GM12875 (cell line): Measurements from ENCODE around the gene OVOL1.

Source experiments
- H3K4me3 ChIP-seq: one replicate; pipeline ENCODE4 v1.5.1; 2011; ENCODE audit warnings: low read depth, low read length, control low read depth
- TF ChIP-seq, protein P1 (sequence below): IDR thresholded peaks from 2 replicates; pipeline ENCODE4 v1.5.1; 2011; ENCODE audit warnings: low read depth, mild to moderate bottlenecking, control low read depth, inconsistent platforms, low read length, moderate library complexity, borderline replicate concordance; ENCODE audit not compliant: insufficient read depth

The OVOL1 gene

DNA sequence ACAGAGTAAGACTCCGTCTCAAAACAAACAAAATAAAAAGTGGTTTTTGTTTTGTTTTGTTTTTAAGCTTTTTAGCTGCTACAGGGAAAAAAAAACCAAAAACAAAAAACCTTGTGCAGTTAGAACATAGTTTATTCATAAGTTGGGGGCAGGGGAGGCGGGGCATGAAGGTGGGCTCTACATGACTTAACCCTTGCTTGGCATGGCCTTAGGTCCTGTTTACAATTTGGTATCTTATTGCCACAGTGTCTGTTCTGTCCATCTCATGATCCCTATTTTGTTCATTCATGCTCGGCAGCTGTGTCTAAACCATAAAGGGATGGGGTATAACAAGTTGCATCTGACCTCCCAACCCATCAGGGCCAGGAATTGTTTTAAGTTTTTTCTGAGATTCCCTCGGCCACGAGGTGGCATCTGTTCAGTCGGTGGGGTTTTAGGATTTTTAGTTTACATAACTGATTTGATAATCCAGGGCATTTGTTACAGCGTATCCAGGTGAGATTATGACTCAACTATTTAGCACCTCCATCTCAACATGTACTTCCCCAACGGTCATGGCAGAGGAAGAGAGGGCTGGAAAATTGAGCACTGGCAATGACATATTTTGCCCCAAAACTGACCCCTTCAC lies 13.0 kb upstream of the OVOL1 start:
- TF ChIP-seq, protein P1, sequence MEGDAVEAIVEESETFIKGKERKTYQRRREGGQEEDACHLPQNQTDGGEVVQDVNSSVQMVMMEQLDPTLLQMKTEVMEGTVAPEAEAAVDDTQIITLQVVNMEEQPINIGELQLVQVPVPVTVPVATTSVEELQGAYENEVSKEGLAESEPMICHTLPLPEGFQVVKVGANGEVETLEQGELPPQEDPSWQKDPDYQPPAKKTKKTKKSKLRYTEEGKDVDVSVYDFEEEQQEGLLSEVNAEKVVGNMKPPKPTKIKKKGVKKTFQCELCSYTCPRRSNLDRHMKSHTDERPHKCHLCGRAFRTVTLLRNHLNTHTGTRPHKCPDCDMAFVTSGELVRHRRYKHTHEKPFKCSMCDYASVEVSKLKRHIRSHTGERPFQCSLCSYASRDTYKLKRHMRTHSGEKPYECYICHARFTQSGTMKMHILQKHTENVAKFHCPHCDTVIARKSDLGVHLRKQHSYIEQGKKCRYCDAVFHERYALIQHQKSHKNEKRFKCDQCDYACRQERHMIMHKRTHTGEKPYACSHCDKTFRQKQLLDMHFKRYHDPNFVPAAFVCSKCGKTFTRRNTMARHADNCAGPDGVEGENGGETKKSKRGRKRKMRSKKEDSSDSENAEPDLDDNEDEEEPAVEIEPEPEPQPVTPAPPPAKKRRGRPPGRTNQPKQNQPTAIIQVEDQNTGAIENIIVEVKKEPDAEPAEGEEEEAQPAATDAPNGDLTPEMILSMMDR = no peak
- no peak overlapping the region for H3K4me3 ChIP-seq

DNA sequence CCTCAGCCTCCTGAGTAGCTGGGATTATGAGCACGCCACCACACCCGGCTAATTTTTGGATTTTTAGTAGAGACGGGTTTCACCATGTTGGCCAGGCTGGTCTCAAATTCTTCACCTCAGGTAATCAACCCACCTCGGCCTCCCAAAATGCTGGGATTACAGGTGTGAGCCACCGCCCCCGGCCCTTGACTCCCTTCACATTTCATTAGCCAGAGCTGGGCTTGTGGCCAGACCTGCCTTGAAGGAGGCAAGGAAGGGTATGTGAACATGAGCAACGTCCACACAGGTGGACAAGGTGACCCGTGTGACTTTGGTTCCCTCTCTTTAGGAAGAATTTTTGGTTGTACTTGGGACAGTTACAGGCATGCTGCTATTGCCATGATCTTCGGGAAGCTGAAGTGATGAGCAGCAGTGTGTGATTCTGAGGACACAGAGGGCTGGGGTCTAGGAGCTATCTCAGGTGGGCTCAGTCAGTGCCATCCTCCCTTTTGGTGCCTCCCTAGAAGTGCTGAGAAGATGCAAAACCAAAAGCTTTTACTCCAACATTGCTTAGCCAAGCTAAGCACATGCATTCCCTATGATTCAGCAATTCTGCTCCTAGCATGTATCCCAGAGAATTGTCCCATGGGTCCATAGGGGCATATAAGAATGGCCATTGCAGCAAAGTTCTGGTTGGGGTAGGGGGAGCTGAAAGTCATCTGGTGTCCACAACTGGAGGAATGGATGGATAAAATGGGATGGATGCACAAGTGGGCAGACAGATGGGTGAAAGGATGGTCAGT lies 12.1 kb upstream of the OVOL1 start:
- TF ChIP-seq, protein P1 = no peak
- no peak overlapping the region for H3K4me3 ChIP-seq

DNA sequence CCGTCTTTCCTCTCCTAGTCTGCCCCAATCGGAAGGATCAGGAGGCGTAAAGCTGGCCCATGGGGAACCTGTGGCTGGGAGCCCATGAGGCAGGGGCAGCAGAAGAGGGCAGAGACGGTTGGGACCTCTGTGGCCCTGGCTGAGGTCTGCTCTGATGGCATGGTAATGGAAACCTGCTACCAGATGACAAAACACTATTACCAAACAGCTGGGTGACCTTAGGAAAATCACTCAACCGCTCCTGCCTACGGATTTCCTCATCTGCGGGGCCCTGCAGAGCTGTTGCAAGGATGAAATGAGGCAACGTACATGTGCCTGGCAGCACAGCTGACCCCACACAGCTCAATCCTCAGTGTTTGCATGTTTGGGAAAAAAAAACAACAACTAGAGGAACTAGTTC lies 10.7 kb upstream of the OVOL1 start:
- TF ChIP-seq, protein P1 = no peak

DNA sequence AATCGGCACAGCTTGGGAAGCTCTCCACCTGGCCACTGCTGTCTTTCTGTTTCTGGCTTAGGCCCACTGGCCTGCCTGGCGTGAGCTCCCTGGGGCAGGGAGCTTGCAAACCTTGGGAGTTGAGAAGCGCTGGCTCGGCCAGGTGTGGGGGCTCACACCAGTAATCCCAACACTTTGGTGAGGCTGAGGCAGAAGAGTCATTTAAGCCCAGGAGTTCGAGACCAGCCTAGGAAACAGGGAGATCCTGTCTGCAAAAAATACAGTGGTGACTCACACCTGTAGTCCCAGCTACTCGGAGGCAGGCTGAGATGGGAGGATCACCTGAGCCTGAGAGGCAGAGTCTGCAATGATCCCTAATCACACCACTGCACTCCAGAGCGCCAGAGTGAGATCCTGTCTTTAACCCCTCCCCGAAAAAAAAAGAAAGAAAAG lies 10.1 kb upstream of the OVOL1 start:
- TF ChIP-seq, protein P1 = no peak

More for the DNA sequence above, 10.7 kb upstream of the OVOL1 start:
- H3K4me3 ChIP-seq = no peak overlapping the region

GRCh38 chr11:65777241-65777640 lies 9.6 kb upstream of the OVOL1 start:
- TF ChIP-seq, protein P1 = no peak
- no peak overlapping the region for H3K4me3 ChIP-seq

More for the DNA sequence above, 10.1 kb upstream of the OVOL1 start:
- H3K4me3 ChIP-seq = no peak overlapping the region

GRCh38 chr11:65777821-65778361 lies 9.0 kb upstream of the OVOL1 start:
- TF ChIP-seq, protein P1 = no peak
- no peak overlapping the region for H3K4me3 ChIP-seq
